ENCODE results near the gene ADGB.
A peak's percentile ranks its signal among the peaks of the same experiment; 100 is the strongest.

ADGB gene

GRCh38 chr6:146770275-146770964 is 171.6 kb downstream of the ADGB start:
- Mint-ChIP-seq H3K27me3 (ENCODE audit: low read depth, poor library complexity) (peaks cover 6% of the 10 kb centered on the region), H3K36me3 (ENCODE audit: low read depth) (no peaks in the 10 kb centered on the region), H3K4me3 (no peak overlapping the region), H3K27ac (no peak overlapping the region), H3K4me1 (no peaks in the 10 kb centered on the region), H3K9me3 (no peaks in the 10 kb centered on the region)
- no peak for DNase-seq
- TF ChIP-seq CTCF (IDR thresholded peaks at IDR 0.05), result no peak

GRCh38 chr6:146770965-146771735 is 172.4 kb downstream of the ADGB start:
- no peak for DNase-seq
- peaks cover 2% of the 10 kb centered on the region for H3K27me3 Mint-ChIP-seq (ENCODE audit: low read depth, poor library complexity)
- H3K27ac Mint-ChIP-seq, result no peak overlapping the region
- no peak for TF ChIP-seq CTCF (IDR thresholded peaks at IDR 0.05)
- H3K36me3 Mint-ChIP-seq (ENCODE audit: low read depth), result no peaks in the 10 kb centered on the region
- no peak overlapping the region for H3K4me3 Mint-ChIP-seq
- no peaks in the 10 kb centered on the region for H3K4me1 Mint-ChIP-seq
- no peaks in the 10 kb centered on the region for H3K9me3 Mint-ChIP-seq

- no peaks in the 10 kb centered on the region for H3K36me3 Mint-ChIP-seq (ENCODE audit: low read depth)
- no peaks in the 10 kb centered on the region for H3K4me1 Mint-ChIP-seq
- no peaks in the 10 kb centered on the region for H3K9me3 Mint-ChIP-seq
- peaks cover 4% of the 10 kb centered on the region for H3K27me3 Mint-ChIP-seq (ENCODE audit: low read depth, poor library complexity)
- no peak overlapping the region for H3K27ac Mint-ChIP-seq
- no peak for TF ChIP-seq CTCF (IDR thresholded peaks at IDR 0.05)
- H3K4me3 Mint-ChIP-seq, result no peak overlapping the region
- DNase-seq, result no peak
Measured at GRCh38 chr6:146775220-146775619, 176.4 kb downstream of the ADGB start.

- H3K4me1 Mint-ChIP-seq, result peaks cover 9% of the 10 kb centered on the region
- no peak for TF ChIP-seq CTCF (IDR thresholded peaks at IDR 0.05)
Measured at GRCh38 chr6:146781836-146782235, 183.1 kb downstream of the ADGB start.

GRCh38 chr6:146785001-146785585 is 186.3 kb downstream of the ADGB start:
- no peak overlapping the region for H3K4me3 Mint-ChIP-seq
- H3K9me3 Mint-ChIP-seq, result no peaks in the 10 kb centered on the region
- peak; percentile 54 for TF ChIP-seq CTCF (IDR thresholded peaks at IDR 0.05)
- H3K27ac Mint-ChIP-seq, result no peak overlapping the region
- H3K27me3 Mint-ChIP-seq (ENCODE audit: low read depth, poor library complexity), result no peaks in the 10 kb centered on the region
- peak; percentile 16 for DNase-seq
- peaks cover 22% of the 10 kb centered on the region for H3K4me1 Mint-ChIP-seq
- H3K36me3 Mint-ChIP-seq (ENCODE audit: low read depth), result no peaks in the 10 kb centered on the region

More at GRCh38 chr6:146781836-146782235, 183.1 kb downstream of the ADGB start:
- no peak for DNase-seq
- Mint-ChIP-seq H3K9me3 (no peaks in the 10 kb centered on the region), H3K27ac (no peak overlapping the region), H3K4me3 (no peak overlapping the region), H3K27me3 (ENCODE audit: low read depth, poor library complexity) (peaks cover 4% of the 10 kb centered on the region), H3K36me3 (ENCODE audit: low read depth) (no peaks in the 10 kb centered on the region)

All from nephron progenitor cell (in vitro differentiated cells).